Adrenal gland (tissue), 12 donors: ENCODE data around the gene AGL. TPM values are rescaled to one million over a fixed set of nuclear protein-coding genes. Genes with fewer than 3 reads are reported as not detected.
"Not testable (repeated sequence)": the region's sequence is repeated elsewhere in the genome, so short reads cannot be mapped to it uniquely, and the experiment has no call there.

ENCODE experiments used
- DNase-seq, 7 donors: peaks; one replicate each; pipeline ENCODE4 v3.0.0-alpha.2; 2019 to 2020
- H3K27ac ChIP-seq, 5 donors: fragments of 200-600 bp; sonication (generic) in 4 of 5; 1 replicate in 3 of 5; 2 replicates in 2 of 5; pipeline versions ENCODE4 v1.5.1 to v1.8.0; 2016 to 2020; ENCODE audit warnings: mild to moderate bottlenecking in 1 of 5
- H3K27me3 ChIP-seq: fragments of 200-600 bp; 2 replicates; pipeline ENCODE4 v1.8.0; 2021
- H3K36me3 ChIP-seq, 2 donors: fragments of 200-600 bp; replicated peaks in 1 of 2; 1 replicate in 1 of 2; 2 replicates in 1 of 2; pipeline versions ENCODE4 v1.5.1 to v1.8.0; 2018 to 2022
- H3K4me1 ChIP-seq, 2 donors: fragments of 200-600 bp; replicated peaks in 1 of 2; 1 replicate in 1 of 2; 2 replicates in 1 of 2; pipeline versions ENCODE4 v1.5.1 to v1.8.0; 2018 to 2021
- H3K4me3 ChIP-seq, 4 donors: fragments of 200-600 bp; sonication (generic) in 3 of 4; one replicate each; pipeline ENCODE4 v1.5.1; 2016 to 2018
- H3K9me3 ChIP-seq, 3 donors: fragments of 200-600 bp; sonication (generic) in 1 of 3; replicated peaks in 1 of 3; 1 replicate in 2 of 3; 2 replicates in 1 of 3; pipeline versions ENCODE4 v1.5.1 to v1.8.0; 2016 to 2021
- CTCF ChIP-seq, 6 experiments: fragments of 450-650 bp in 4 of 6; fragments of 200-600 bp in 2 of 6; sonication (generic) in 1 of 6; IDR thresholded peaks; 1 replicate in 5 of 6; 2 replicates in 1 of 6; pipeline versions ENCODE4 v1.5.1 to v1.8.0; 2016 to 2021; ENCODE audit warnings: antibody characterized with exemption in 6 of 6, mild to moderate bottlenecking in 2 of 6, moderate library complexity in 1 of 6
- POLR2A ChIP-seq, 2 donors: fragments of 450-650 bp; IDR thresholded peaks; one replicate each; pipeline ENCODE4 v1.6.1; 2017; ENCODE audit warnings: antibody characterized with exemption in 2 of 2, mild to moderate bottlenecking in 2 of 2, moderate library complexity in 1 of 2
- WGBS, 4 donors: extraction: QIAGEN DNeasy Blood & Tissue Kit in 2 of 4; methylation state at CpG; one replicate each; pipeline versions ENCODE4 v1.1.5 to v1.1.7; 2013 to 2017; 5-methylcytosine and 5-hydroxymethylcytosine counted together
- intact Hi-C, 2 donors: fragments of 100-400 bp; cut with DNase I; formaldehyde crosslinking; loops; one replicate each; pipeline versions ENCODE4 v1.14.1 to v1.15.0; 2022 to 2023
- polyA plus RNA-seq, 3 donors: library from polyadenylated mRNA; stranded (reverse); fragments of 200-250 nt in 2 of 3; fragments of 350-450 nt in 1 of 3; fragmentation: Illumina TruSeq in 1 of 3; extraction: RNeasy Lipid Tissue Mini Kit (QIAGEN cat#74804) in 1 of 3; gene quantifications; one replicate each; pipeline ENCODE4 v1.2.3, GENCODE V29; 2013 to 2014
- total RNA-seq, 9 donors: library from RNA; depleted of rRNA in 4 of 9; stranded (reverse); fragments of >200 nt in 4 of 9; fragments of 120-200 nt in 1 of 9; fragmentation: NEBNext Ultra II Directional in 1 of 9; extraction: Animal tissue kit (Norgen Biotek cat#: 25700) in 1 of 9; gene quantifications; one replicate each; pipeline versions ENCODE4 v1.1.0 to v1.2.4, GENCODE V29; 2013 to 2023
- donor health status: healthy with polysubstance abuse.
- donor health status: Bipolar disorder and iron deficiency.
- donor health status: DM: yes; HTN: yes; CAD: no.
- donor health status: DM: no; HTN: no; CAD: no.
- donor health status: DM: no; HTN: no; CAD: no.
- donor health status: DM: yes; HTN: yes; CAD: no.

The AGL gene
- total and polyA plus RNA-seq, 12 donors, result 4.5 to 27.5 (median 14.8) TPM

GRCh38 chr1:99843760-99844159 lies 6.4 kb upstream of the AGL start:
- no peaks in the 10 kb centered on the region for H3K27me3 ChIP-seq
- H3K9me3 ChIP-seq, result no peaks in the 10 kb centered on the region
- no peak overlapping the region for H3K27ac ChIP-seq
- no peak for DNase-seq
- no peak overlapping the region for H3K4me3 ChIP-seq
- H3K4me1 ChIP-seq, result no peaks in the 10 kb centered on the region
- 56 to 62% (median 59%) methylated on average over 2 of the region's 2 CpGs for WGBS, 4 donors
- no peaks in the 10 kb centered on the region for H3K36me3 ChIP-seq
- TF ChIP-seq POLR2A (IDR thresholded peaks at IDR 0.05), result no peak
- TF ChIP-seq CTCF (IDR thresholded peaks at IDR 0.05), result no peak
- intact Hi-C loops, result no loop called here

- H3K27ac ChIP-seq, H3K27me3 ChIP-seq, DNase-seq, H3K9me3 ChIP-seq, intact Hi-C loops, H3K4me3 ChIP-seq, H3K4me1 ChIP-seq, H3K36me3 ChIP-seq: not testable (repeated sequence)
- 85 to 92% (median 89%) methylated on average over 9 of the region's 9 CpGs for WGBS, 4 donors
Observed at GRCh38 chr1:99845201-99845600, 5.0 kb upstream of the AGL start.

- 57 to 68% (median 60%) methylated on average over 6 of the region's 6 CpGs for WGBS, 4 donors
- peak overlapping the region in 2 of 5 donors; percentile 84 to 93 for H3K27ac ChIP-seq
- H3K4me1 ChIP-seq, result peaks cover 8 to 19% of the 10 kb centered on the region in 2 donors
- H3K27me3 ChIP-seq, result no peaks in the 10 kb centered on the region
- H3K9me3 ChIP-seq, result no peaks in the 10 kb centered on the region
- peak overlapping the region in 3 of 4 donors; percentile 76 to 97 (median 80) for H3K4me3 ChIP-seq
- no peaks in the 10 kb centered on the region for H3K36me3 ChIP-seq
- intact Hi-C loops, result no loop called here
- no peak for TF ChIP-seq POLR2A (IDR thresholded peaks at IDR 0.05)
- no peak for TF ChIP-seq CTCF (IDR thresholded peaks at IDR 0.05)
- peak in 2 of 7 donors; percentile 16 to 21 for DNase-seq
Observed at GRCh38 chr1:99849413-99849743, 783 bp upstream of the AGL start.

- WGBS, 4 donors, result 3 to 5% (median 4%) methylated on average over 14 to 15 of the region's 15 CpGs
- Histone ChIP-seq H3K9me3 (no peaks in the 10 kb centered on the region), H3K36me3 (no peaks in the 10 kb centered on the region), H3K27me3 (no peaks in the 10 kb centered on the region), H3K27ac (peak overlapping the region in 4 of 5 donors; percentile 59 to 93 (median 82)), H3K4me1 (peaks cover 8 to 19% of the 10 kb centered on the region in 2 donors), H3K4me3 (peak overlapping the region; percentile 76 to 97 (median 80))
- peak in 1 of 7 donors; percentile 16 for DNase-seq
- TF ChIP-seq POLR2A (IDR thresholded peaks at IDR 0.05), result no peak
- TF ChIP-seq CTCF (IDR thresholded peaks at IDR 0.05), result no peak
- intact Hi-C loops, result no loop called here
Observed at GRCh38 chr1:99850459-99851291, 514 bp downstream of the AGL start.
